EL (cell line): ENCODE data around the gene CFAP68.
"Not testable (repeated sequence)": the region's sequence is repeated elsewhere in the genome, so short reads cannot be mapped to it uniquely, and the experiment has no call there.

ENCODE experiments used
- DNase-seq: peaks from one replicate; pipeline ENCODE4 v3.0.0-alpha.2; 2016

CFAP68 gene

GRCh38 chr11:111870886-111871692, 8.3 kb upstream of the CFAP68 start, which contains the start of gene ALG9:
TSS of gene ALG9 (minus strand) at chr11:111871581. CDS start at chr11:111871482, 99 bp downstream.
- DNase-seq, result peak; percentile 78

GRCh38 chr11:111871693-111872161, 7.6 kb upstream of the CFAP68 start:
- no peak for DNase-seq

- DNase-seq, result no peak
Measured at GRCh38 chr11:111878385-111878848, 924 bp upstream of the CFAP68 start.

GRCh38 chr11:111879637-111879960, 258 bp downstream of the CFAP68 start:
- DNase-seq, result no peak

- DNase-seq, result no peak
Measured at GRCh38 chr11:111882202-111882601, 2.9 kb downstream of the CFAP68 start.

GRCh38 chr11:111885053-111885452, 5.7 kb downstream of the CFAP68 start:
- DNase-seq, result not testable (repeated sequence)

- DNase-seq, result no peak
Measured at GRCh38 chr11:111886032-111886431, 6.7 kb downstream of the CFAP68 start.

- no peak for DNase-seq
Measured at GRCh38 chr11:111886844-111887243, 7.5 kb downstream of the CFAP68 start.

GRCh38 chr11:111905411-111905810, 26.1 kb downstream of the CFAP68 start:
- no peak for DNase-seq

- DNase-seq, result no peak
Measured at GRCh38 chr11:111906680-111907079, 27.3 kb downstream of the CFAP68 start.

GRCh38 chr11:111908639-111909305, 29.4 kb downstream of the CFAP68 start:
- DNase-seq, result no peak

- no peak for DNase-seq
Measured at GRCh38 chr11:111909378-111909777, 30.0 kb downstream of the CFAP68 start.

- no peak for DNase-seq
Measured at GRCh38 chr11:111910676-111911562, 31.6 kb downstream of the CFAP68 start.

- peak; percentile 79 for DNase-seq
Measured at GRCh38 chr11:111911563-111912401, 32.4 kb downstream of the CFAP68 start, which contains the start of gene CRYAB. TSS of gene CRYAB (minus strand) at chr11:111911770. CDS start at chr11:111911724, 46 bp downstream.

GRCh38 chr11:111912535-111912934, 33.2 kb downstream of the CFAP68 start, which contains the start of gene HSPB2:
TSS of gene HSPB2 (plus strand) at chr11:111912734. CDS start at chr11:111912830, 96 bp downstream.
- no peak for DNase-seq

GRCh38 chr11:111913031-111913861, 33.9 kb downstream of the CFAP68 start:
- no peak for DNase-seq

GRCh38 chr11:111913997-111914396, 34.7 kb downstream of the CFAP68 start:
- peak; percentile 82 for DNase-seq

GRCh38 chr11:111916768-111917167, 37.4 kb downstream of the CFAP68 start:
- DNase-seq, result no peak

- no peak for DNase-seq
Measured at GRCh38 chr11:111917312-111917711, 38.0 kb downstream of the CFAP68 start.

GRCh38 chr11:111917788-111918187, 38.4 kb downstream of the CFAP68 start:
- no peak for DNase-seq
